Osteoblast (primary cell): Measurements from ENCODE around the gene UBAP2. TPM values are rescaled to one million over a fixed set of nuclear protein-coding genes. Genes with fewer than 3 reads are reported as not detected.
"Not testable (repeated sequence)": the region's sequence is repeated elsewhere in the genome, so short reads cannot be mapped to it uniquely, and the experiment has no call there.

Experiments used
- DNase-seq: peaks from one replicate; pipeline ENCODE4 v3.0.0; 2011; ENCODE audit warnings: low spot score, mixed read lengths; ENCODE audit not compliant: insufficient read length; ENCODE audit errors: missing footprints
- H2AFZ ChIP-seq: 2 replicates; pipeline ENCODE4 v1.6.0; 2011; ENCODE audit warnings: mild to moderate bottlenecking, low read length
- H3K27ac ChIP-seq: 2 replicates; pipeline ENCODE4 v1.5.1; 2011; ENCODE audit warnings: mild to moderate bottlenecking, low read depth, low read length, moderate library complexity
- H3K27me3 ChIP-seq: 2 replicates; pipeline ENCODE4 v1.6.0; 2012; ENCODE audit warnings: mild to moderate bottlenecking, control low read depth, inconsistent platforms, low read length, moderate library complexity; ENCODE audit not compliant: insufficient read depth
- H3K36me3 ChIP-seq: 2 replicates; pipeline ENCODE4 v1.5.1; 2011; ENCODE audit warnings: mild to moderate bottlenecking, low read length, control low read depth, moderate library complexity; ENCODE audit not compliant: insufficient read depth
- H3K4me1 ChIP-seq: 2 replicates; pipeline ENCODE4 v1.5.1; 2011; ENCODE audit warnings: mild to moderate bottlenecking, low read length, control low read depth, moderate library complexity; ENCODE audit not compliant: insufficient read depth
- H3K4me2 ChIP-seq: 2 replicates; pipeline ENCODE4 v1.6.0; 2011; ENCODE audit warnings: mild to moderate bottlenecking, low read length; ENCODE audit not compliant: insufficient read depth
- H3K4me3 ChIP-seq: fragments of 200-600 bp; sonication (generic); 3 replicates; pipeline ENCODE4 v1.5.1; 2012; ENCODE audit warnings: mild to moderate bottlenecking, low read length, inconsistent platforms; ENCODE audit not compliant: insufficient read depth
- H3K79me2 ChIP-seq: 2 replicates; pipeline ENCODE4 v1.6.0; 2012; ENCODE audit warnings: mild to moderate bottlenecking, low read length, control low read depth, inconsistent platforms; ENCODE audit not compliant: insufficient read depth
- H3K9me3 ChIP-seq: 2 replicates; pipeline ENCODE4 v1.5.1; 2011; ENCODE audit warnings: low read depth, low read length, control low read depth
- H4K20me1 ChIP-seq: 2 replicates; pipeline ENCODE4 v1.6.0; 2012; ENCODE audit warnings: mild to moderate bottlenecking, low read length, control low read depth; ENCODE audit not compliant: insufficient read depth
- CTCF ChIP-seq: IDR thresholded peaks from 2 replicates; pipeline ENCODE4 v1.5.1; 2011; ENCODE audit warnings: mild to moderate bottlenecking, low read depth, low read length, moderate library complexity; ENCODE audit errors: extremely low read depth
- total RNA-seq: library from RNA; depleted of rRNA; stranded (reverse); fragments of >200 nt; gene quantifications from 2 replicates; pipeline ENCODE4 v1.2.3, GENCODE V29; 2012

The UBAP2 gene
- total RNA-seq, 1 donor, result 18.5 TPM

- Histone ChIP-seq H3K36me3 (no peaks in the 10 kb centered on the region), H3K27me3 (no peaks in the 10 kb centered on the region), H3K4me1 (no peaks in the 10 kb centered on the region), H3K4me3 (no peak overlapping the region), H3K27ac (no peak overlapping the region), H3K9me3 (no peaks in the 10 kb centered on the region), H3K4me2 (no peak overlapping the region), H3K79me2 (peaks cover 85% of the 10 kb centered on the region), H2AFZ (no peak overlapping the region), H4K20me1 (peaks cover 11% of the 10 kb centered on the region)
- no peak for TF ChIP-seq CTCF
- DNase-seq, result no peak
Observed at GRCh38 chr9:34027845-34028574, 20.7 kb downstream of the UBAP2 start.

DNA sequence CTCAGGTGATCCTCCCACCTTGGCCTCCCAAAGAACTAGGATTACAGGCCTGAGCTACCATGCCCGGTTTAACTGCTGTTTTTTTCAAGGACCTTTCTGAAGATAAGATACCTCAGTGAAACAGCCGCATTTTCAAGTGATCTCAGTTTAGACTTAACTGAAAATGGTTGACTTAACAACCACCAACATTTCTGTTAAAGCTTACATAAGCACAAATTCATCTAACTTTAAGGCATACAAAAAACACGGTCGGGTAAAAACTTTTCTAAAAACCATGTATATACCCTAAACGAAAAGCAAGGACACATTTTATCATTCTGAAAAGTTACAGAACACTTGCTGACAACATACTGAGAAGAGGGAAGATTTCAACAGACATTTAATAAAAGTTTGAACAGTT is 22.9 kb downstream of the UBAP2 start:
- H3K4me1 ChIP-seq, result no peaks in the 10 kb centered on the region
- no peak overlapping the region for H3K27ac ChIP-seq
- H3K9me3 ChIP-seq, result no peaks in the 10 kb centered on the region
- H3K27me3 ChIP-seq, result no peaks in the 10 kb centered on the region
- no peaks in the 10 kb centered on the region for H3K36me3 ChIP-seq
- no peak overlapping the region for H2AFZ ChIP-seq
- H4K20me1 ChIP-seq, result peaks cover 7% of the 10 kb centered on the region
- no peak for TF ChIP-seq CTCF
- H3K4me2 ChIP-seq, result no peak overlapping the region
- DNase-seq, result no peak
- H3K4me3 ChIP-seq, result no peak overlapping the region
- H3K79me2 ChIP-seq, result peaks cover 84% of the 10 kb centered on the region

DNA sequence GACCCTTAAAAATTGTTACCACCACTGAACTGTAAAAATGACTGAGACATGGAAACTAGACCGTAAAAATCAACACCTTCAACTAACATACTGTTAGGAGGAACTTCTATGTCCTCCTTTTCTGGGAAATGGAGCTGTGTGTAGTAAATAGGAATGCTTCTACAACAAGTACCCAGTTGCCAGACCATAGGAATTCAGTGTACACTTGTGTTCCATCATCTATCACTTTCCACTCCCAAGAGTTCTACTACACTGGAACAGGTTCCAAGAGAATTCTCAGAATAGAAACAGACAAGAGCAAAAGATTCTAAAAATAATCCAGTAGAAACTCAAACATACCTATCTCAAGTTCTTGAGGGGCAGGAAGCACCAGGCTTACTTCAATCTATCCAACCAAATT is 23.6 kb downstream of the UBAP2 start:
- no peak overlapping the region for H3K4me2 ChIP-seq
- H3K9me3 ChIP-seq, result no peaks in the 10 kb centered on the region
- no peak overlapping the region for H2AFZ ChIP-seq
- no peak overlapping the region for H3K4me3 ChIP-seq
- H3K27ac ChIP-seq, result no peak overlapping the region
- H4K20me1 ChIP-seq, result peaks cover 7% of the 10 kb centered on the region
- H3K4me1 ChIP-seq, result no peaks in the 10 kb centered on the region
- TF ChIP-seq CTCF, result no peak
- no peak for DNase-seq
- H3K36me3 ChIP-seq, result no peaks in the 10 kb centered on the region
- peaks cover 84% of the 10 kb centered on the region for H3K79me2 ChIP-seq
- H3K27me3 ChIP-seq, result no peaks in the 10 kb centered on the region

GRCh38 chr9:34024476-34024875 is 24.2 kb downstream of the UBAP2 start:
- not testable (repeated sequence) for H3K9me3 ChIP-seq, H3K27ac ChIP-seq, DNase-seq, H2AFZ ChIP-seq, H3K4me1 ChIP-seq, H3K27me3 ChIP-seq, H3K4me3 ChIP-seq, H4K20me1 ChIP-seq, H3K4me2 ChIP-seq, H3K36me3 ChIP-seq
- peaks cover 86% of the 10 kb centered on the region for H3K79me2 ChIP-seq
